AG08395 (cell line): ENCODE results near the gene ZSCAN10.
"Not testable (repeated sequence)": the region's sequence is repeated elsewhere in the genome, so short reads cannot be mapped to it uniquely, and the experiment has no call there.

Source experiments
- DNase-seq: peaks from one replicate; pipeline ENCODE4 v3.0.0; 2012; ENCODE audit warnings: mixed read lengths, low spot score

The ZSCAN10 gene

GRCh38 chr16:3098459-3099394 lies at the start of gene ZSCAN10:
TSS of gene ZSCAN10 (minus strand) at chr16:3099294. CDS start at chr16:3092937, 6,357 bp downstream.
- no peak for DNase-seq

- no peak for DNase-seq
These were observed 49.4 kb upstream of the ZSCAN10 start for GRCh38 chr16:3148256-3149192.

GRCh38 chr16:3147757-3148104 lies 48.6 kb upstream of the ZSCAN10 start:
- DNase-seq: no peak

- no peak for DNase-seq
These were observed 48.1 kb upstream of the ZSCAN10 start for GRCh38 chr16:3147046-3147756.

GRCh38 chr16:3145660-3146059 lies 46.6 kb upstream of the ZSCAN10 start:
- DNase-seq: no peak

- DNase-seq: no peak
These were observed 46.1 kb upstream of the ZSCAN10 start for GRCh38 chr16:3145151-3145550.

GRCh38 chr16:3144321-3144983 lies 45.4 kb upstream of the ZSCAN10 start:
- no peak for DNase-seq

- no peak for DNase-seq
These were observed 44.7 kb upstream of the ZSCAN10 start for GRCh38 chr16:3143598-3144320.

- DNase-seq: no peak
These were observed 44.1 kb upstream of the ZSCAN10 start for GRCh38 chr16:3143189-3143588.

- DNase-seq: no peak
These were observed 43.7 kb upstream of the ZSCAN10 start for GRCh38 chr16:3142770-3143169.

GRCh38 chr16:3142327-3142726 lies 43.2 kb upstream of the ZSCAN10 start:
- DNase-seq: no peak

GRCh38 chr16:3141781-3142311 lies 42.8 kb upstream of the ZSCAN10 start:
- DNase-seq: no peak

GRCh38 chr16:3140603-3141427 lies 41.7 kb upstream of the ZSCAN10 start:
- no peak for DNase-seq

- not testable (repeated sequence) for DNase-seq
These were observed 40.5 kb upstream of the ZSCAN10 start for GRCh38 chr16:3139561-3139960.

- no peak for DNase-seq
These were observed 39.8 kb upstream of the ZSCAN10 start for GRCh38 chr16:3138823-3139426.

GRCh38 chr16:3138342-3138741 lies 39.2 kb upstream of the ZSCAN10 start:
- no peak for DNase-seq

GRCh38 chr16:3137267-3137666 lies 38.2 kb upstream of the ZSCAN10 start:
- no peak for DNase-seq

- DNase-seq: no peak
These were observed 36.1 kb upstream of the ZSCAN10 start for GRCh38 chr16:3135126-3135715.
